GM08714 (cell line): ENCODE results near the gene MYO10.

ENCODE experiments used
- H3K4me3 ChIP-seq: fragments of 200-500 bp; sonication (Bioruptor generic); 2 replicates; pipeline ENCODE4 v1.5.1; 2014; ENCODE audit warnings: mild to moderate bottlenecking, low read length, inconsistent platforms
- ZNF274 ChIP-seq: IDR thresholded peaks from 2 replicates; pipeline ENCODE4 v1.6.1; 2012; ENCODE audit warnings: mild to moderate bottlenecking, low read depth, low read length

Gene MYO10

DNA sequence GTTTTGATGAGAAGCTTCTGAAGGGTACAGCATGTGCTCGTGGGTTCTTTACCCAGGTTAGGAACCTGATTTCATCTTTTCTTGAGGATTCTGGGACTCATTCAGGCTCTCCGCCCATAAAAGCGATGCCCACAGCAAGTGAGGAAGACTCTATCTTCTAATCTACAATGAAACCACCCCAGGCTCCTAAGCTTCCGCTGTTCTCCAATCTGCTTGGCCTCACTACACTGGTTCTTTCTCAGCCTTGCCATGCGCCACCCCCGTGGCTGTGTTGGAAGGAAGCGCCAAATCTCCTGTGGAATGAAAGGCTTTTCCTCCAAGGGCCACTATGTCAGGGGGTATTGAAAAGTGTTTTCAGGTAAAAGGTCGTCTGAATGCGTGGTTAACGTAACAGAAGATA, 135.6 kb downstream of the MYO10 start:
- H3K4me3 ChIP-seq = no peak overlapping the region
- TF ChIP-seq ZNF274 = no peak

DNA sequence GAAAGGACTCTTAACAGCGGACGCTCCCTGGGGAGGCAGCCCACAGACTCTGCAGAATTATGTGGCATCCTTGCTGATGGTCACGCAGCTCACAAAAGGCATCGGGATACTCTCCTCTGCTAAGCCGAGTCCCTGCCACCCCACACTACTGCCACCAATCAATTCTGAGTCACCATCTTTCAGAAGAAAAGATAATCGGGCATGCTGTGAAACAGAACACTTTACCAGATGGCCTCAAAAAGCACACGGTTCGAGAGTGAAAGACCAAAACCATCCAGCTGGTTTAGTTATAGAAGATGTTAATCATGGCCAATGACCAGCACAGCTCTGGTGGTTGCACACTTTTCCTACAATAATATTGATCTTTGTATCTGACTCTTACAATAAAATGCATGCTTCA, 136.3 kb downstream of the MYO10 start:
- no peak for TF ChIP-seq ZNF274

DNA sequence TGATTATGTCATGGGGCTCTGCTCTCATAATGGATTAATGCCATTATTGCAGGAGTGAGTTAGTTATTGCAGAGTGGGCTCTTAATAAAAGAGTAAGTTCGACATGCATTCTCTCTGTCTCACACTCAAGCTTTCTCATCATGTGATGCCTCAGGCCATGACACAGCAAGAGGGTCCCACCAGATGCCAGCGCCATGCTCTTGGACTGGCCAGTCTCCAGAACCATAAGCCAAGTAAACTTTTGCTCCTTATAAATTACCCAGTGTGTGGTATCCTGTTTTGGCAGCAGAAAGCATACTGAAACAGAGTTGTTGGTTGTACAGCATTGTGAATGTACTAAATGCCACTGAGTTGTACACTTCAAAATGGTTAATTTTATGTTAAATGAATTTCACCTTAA, 138.1 kb downstream of the MYO10 start:
- no peak overlapping the region for H3K4me3 ChIP-seq
- no peak for TF ChIP-seq ZNF274

More for the DNA sequence above, 136.3 kb downstream of the MYO10 start:
- no peak overlapping the region for H3K4me3 ChIP-seq

DNA sequence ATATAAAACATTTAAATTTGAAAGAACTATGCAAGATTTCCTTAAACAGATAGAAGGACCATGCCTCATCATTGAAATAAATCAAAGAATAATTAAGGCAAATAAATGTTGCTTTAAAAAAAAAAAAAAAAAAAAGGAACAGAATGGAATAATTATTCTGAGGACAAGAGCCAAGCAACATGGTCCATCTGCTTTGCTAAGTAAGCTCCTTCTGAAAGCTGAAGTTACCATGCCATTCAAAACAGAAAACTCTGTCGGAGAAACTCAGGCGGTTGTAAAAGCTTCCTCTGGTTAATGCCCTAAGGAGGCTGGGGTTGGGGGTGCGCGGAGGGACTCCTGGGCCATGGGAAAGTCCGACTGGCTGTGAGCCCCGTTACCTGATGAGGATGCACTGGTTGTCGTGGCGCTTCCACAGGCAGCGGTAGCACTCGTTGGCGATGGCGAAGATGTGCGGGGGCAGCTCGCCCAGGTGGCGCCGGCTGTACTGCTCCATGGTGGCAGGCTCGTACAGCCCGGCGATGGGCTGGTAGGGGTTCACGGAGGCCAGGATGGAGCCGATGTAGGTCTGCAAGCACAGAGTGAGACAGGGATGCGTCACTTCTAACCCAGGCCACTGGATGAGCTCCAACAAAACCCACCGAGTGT, 141.7 kb downstream of the MYO10 start:
- no peak for TF ChIP-seq ZNF274
- no peak overlapping the region for H3K4me3 ChIP-seq

DNA sequence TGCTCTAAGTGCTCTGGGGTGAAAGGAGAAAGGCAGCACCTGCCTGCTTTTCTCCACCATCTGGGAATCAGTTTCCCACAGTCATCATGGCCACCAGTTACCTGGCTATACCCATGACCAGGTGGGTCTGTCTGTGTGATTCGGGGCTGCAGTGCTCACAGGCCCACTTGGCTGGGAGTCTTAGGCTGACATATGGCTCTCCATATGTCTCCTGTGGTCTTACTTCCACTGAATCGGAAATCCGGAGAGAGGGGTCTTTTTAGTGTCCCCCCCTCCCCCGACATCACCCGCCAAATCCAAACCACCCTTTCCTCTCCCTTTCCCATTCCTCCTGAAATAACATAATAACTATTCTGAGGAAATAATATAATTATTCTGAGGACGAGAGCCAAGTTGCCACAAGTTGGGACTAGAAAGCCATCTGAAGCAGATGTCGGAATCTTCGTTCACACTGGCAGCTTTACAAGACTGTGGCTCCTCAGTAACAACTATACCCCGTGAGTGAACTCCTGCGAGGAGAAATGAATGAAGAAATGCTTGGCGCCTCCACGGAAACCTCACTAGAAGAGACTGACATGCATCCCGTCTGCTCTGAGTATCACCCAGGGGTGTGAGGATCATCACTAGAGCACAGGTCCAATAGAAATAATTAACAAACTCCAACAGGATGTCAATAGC, 143.4 kb downstream of the MYO10 start:
- H3K4me3 ChIP-seq = no peak overlapping the region
- TF ChIP-seq ZNF274 = no peak

DNA sequence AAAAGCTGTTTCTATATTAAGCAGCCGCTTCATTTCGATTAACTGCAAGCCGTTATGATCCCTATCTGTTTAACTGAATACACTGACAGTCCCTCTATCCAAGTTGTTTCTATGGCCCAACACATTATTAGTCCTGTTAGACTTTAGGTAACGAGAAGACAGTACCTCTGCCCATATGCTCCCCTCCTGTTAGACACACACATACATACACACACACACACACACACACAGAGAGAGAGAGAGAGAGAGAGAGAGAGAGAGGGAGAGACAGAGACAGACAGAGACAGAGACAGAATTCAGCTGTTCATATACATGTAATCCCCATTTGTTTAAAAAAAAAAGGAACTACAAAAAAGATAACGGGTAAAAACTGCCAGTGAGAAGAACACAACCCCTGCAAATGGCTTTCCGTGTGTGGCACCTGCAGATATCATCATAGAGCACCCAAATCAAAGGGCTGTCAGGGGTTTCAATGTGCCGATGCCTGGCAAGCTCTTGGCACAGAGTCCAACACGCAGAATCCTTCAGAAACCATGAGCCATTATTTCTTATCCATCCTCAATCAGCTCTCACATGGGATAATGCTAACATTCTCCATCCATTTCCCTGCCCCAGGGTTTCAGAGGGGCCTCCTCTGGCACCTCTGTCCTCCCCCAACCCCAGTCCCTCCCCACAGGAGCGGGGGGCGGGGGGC, 144.0 kb downstream of the MYO10 start:
- TF ChIP-seq ZNF274 = no peak
- H3K4me3 ChIP-seq = no peak overlapping the region

DNA sequence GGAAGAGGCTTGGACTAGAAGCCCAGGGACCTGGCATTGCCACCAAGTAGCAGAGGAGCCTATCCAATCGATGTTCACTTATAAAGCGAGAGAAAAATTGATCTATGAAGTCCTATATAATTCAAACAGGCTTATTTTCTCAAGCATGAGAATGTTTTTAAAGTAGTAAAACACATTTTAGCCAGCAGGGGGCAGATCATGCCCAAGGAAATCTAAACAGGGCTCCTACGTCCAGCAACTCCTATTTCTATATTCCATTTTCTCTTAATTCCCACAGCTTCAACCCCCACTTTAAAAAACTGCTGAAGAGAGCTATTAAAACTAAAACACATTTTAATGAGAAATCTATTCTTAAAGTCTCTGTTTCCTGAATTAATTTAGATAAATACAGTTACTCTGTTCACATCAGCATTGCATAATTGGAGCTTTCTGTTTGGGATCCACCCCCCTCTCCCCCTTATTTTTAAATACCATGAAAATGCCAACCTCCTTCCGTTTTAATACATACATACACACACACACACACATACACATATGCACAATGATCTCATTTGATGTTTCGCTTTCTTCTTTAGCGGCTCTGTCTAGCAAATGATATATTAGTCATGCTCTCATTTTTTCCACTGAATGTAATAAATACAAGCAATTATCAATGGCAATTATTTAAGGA, 144.9 kb downstream of the MYO10 start:
- no peak overlapping the region for H3K4me3 ChIP-seq
- no peak for TF ChIP-seq ZNF274

DNA sequence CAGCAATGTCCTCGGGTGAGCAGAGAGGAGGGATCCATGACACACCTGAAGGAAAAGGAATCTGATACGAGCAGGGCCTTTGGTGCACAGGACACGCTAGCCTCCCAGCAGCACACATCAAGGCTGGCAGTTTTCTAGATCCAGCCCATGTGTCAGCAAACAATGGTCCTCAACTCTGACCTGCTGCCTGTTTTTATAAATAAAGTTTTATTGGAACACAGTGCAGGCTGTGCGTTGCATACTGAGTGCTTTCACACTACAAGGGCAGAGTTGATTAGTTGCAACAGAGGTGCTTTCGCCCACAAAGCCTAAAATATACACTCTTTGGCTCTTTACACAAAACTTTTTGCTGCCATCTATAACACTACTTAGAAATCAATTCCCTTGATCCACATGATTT, 147.1 kb downstream of the MYO10 start:
- no peak for TF ChIP-seq ZNF274
- H3K4me3 ChIP-seq = no peak overlapping the region

DNA sequence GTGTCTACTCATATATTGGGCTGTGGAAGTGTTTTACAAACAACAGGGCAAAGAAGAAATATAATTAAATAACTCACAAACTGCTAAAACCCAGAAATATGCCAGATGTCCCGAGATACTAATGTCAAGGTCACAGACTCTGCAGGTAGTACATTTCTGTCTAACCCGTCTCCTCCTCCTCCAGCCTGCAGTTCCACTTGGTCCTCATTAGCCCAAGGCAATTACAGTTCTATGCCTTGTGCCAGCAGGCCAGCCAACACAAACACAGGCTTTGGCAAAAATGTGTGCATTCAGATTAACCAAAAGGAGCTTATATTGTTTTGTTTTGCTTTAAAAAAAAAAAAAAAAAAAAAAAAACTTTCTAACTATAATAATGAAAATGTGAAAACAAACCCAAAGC, 148.8 kb downstream of the MYO10 start:
- TF ChIP-seq ZNF274 = no peak
- H3K4me3 ChIP-seq = no peak overlapping the region

DNA sequence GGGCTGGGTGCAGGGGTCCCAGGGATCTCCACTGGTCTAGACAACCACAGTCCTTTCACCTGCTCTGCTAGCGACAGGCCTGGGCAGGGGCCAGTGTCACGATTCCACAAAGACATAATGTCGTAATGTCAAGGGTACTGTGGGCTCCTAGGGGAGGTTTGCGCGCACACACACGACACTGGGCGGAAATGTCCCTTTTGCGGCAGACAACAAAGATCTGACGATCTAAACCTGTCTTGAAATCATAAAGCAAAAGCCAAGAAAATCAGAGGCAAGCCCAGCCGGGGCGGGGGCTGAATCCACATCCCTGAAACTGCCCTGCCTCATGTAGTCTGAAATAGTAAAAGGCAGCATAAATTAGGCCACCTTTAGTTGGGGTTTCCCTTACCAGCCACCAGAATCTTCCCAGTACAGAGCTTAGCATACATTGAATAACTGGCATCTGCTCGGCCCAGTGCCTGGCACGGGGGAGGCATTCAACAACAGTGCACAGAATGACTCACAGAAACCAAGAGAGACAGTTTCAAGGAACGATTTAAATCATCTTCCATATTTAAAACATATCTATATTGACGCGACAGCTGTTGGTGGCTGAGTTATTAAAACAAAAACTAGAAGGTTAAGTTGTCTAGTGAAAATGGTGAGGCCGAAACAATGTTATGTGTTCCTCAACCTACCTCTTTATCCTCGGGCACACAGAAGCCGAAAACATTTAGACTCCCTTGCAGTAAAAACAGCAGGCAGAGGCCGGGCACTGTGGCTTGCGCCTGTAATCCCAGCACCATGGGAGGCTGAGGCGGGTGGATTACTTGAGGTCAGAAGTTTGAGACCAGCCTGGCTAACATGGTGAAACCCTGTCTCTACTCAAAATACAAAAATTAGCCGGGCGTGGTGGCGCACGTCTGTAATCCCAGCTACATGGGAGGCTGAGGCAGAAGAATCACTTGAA, 151.0 kb downstream of the MYO10 start:
- H3K4me3 ChIP-seq = no peak overlapping the region
- no peak for TF ChIP-seq ZNF274

DNA sequence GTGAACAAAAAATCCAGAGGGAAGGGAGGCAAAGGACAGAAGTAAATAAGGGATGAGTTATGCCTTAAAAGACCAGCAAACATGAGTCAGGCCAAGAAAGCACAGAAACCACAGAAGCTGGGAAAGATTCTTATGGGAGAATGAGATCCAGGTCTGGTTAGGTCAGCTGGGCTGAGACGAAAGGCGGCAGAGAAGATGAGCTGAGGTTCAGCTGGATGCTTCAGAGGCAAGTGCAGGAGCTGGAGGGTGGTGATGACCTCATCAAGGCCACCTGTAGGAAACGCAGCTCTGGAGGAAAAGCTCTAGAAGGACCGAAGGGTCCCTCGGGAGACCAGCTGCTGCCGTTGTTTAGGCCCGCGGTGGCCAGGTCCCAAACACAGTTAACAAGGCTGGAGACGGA, 152.0 kb downstream of the MYO10 start:
- TF ChIP-seq ZNF274 = no peak
- no peak overlapping the region for H3K4me3 ChIP-seq

DNA sequence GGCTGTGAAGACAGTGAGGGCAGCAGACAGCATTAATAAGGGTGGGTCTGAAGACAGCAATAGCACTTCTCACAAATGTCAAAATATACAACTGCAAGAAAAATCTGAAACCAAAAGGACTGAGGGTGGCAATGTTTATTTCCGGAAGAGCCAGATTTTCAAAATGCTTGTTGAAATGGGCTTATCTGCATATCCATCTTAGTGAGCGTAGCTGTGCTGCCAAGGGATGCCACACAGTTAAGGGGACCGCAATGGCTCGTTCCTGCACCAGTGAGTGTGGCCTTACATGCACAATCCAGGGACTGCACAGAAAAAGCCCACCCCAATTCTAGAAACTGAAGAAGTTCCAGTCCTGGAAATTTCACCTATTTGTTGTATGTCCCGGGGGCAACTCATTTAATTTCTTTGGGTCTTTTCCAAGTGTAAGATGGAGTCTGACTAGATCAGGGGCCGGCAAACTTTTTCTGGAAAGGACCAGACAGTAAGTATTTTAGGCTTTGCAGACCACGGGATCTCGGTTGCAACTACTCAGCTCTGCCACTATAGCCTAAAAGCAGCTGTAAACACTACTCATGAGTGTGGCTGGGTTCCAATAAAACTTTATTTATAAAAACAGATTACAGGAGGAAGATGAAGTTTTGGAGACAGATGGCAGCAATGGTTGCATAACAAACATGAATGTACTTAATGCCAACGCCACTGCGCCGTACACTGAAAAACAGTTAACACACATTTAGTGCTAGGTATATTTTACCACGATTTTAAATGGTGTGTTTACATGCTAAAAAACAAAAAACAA, 154.1 kb downstream of the MYO10 start:
- no peak overlapping the region for H3K4me3 ChIP-seq
- no peak for TF ChIP-seq ZNF274

DNA sequence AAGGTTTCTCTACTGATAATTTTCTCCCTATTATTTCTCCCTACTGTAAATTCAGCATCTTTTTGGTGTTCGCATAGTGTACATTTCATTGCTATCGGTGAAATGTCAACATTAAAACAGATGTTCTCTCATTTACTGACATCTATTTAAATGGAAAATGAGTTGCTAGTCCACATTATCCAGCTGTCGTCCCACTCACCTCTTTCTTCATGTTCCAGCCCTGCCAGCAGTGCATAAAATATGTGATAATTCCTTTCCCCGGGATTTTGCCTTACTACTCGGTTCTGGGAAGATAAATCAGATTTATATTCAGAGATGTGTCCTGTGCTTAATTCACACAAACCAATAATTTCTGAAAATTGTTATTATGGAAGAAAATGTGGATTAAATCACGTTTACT, 155.8 kb downstream of the MYO10 start:
- TF ChIP-seq ZNF274 = no peak

More for the DNA sequence above, 155.8 kb downstream of the MYO10 start:
- no peak overlapping the region for H3K4me3 ChIP-seq
